Cardiac muscle cell (in vitro differentiated cells and primary cell): ENCODE measurements around the gene SRPK2. TPM values are rescaled to one million over a fixed set of nuclear protein-coding genes. Genes with fewer than 3 reads are reported as not detected.
A peak's percentile ranks its signal among the peaks of the same experiment; 100 is the strongest.

Source experiments
- DNase-seq, 2 donors: peaks; one replicate each; pipeline versions ENCODE4 v3.0.0 to v3.0.0-alpha.2; 2010 to 2017; ENCODE audit warnings: low read depth in 1 of 2, low spot score in 1 of 2
- H3K27ac ChIP-seq: fragments of 200-600 bp; sonication (generic); 2 replicates; pipeline ENCODE4 v1.5.1; 2016
- H3K27me3 ChIP-seq: fragments of 200-600 bp; sonication (generic); 2 replicates; pipeline ENCODE4 v1.6.0; 2016; ENCODE audit warnings: control low read depth
- H3K36me3 ChIP-seq: fragments of 200-600 bp; sonication (generic); 2 replicates; pipeline ENCODE4 v1.5.1; 2016; ENCODE audit warnings: control low read depth
- H3K4me1 ChIP-seq: fragments of 200-600 bp; sonication (generic); 2 replicates; pipeline ENCODE4 v1.8.1; 2017; ENCODE audit warnings: low read depth, mild to moderate bottlenecking, mixed run types
- H3K4me3 ChIP-seq: fragments of 200-600 bp; sonication (generic); 2 replicates; pipeline ENCODE4 v1.5.1; 2016; ENCODE audit warnings: mild to moderate bottlenecking
- H3K9me3 ChIP-seq: fragments of 200-600 bp; sonication (generic); 2 replicates; pipeline ENCODE4 v1.5.1; 2017; ENCODE audit warnings: low read depth, mild to moderate bottlenecking, control low read depth
- polyA plus RNA-seq: library from polyadenylated mRNA; unstranded; fragments of >200 nt; fragmentation: Nextera tagmentation; extraction: Ambion mirVana; gene quantifications from 2 replicates; pipeline ENCODE4 v1.2.1, GENCODE V29; 2016
- total RNA-seq: library from RNA; depleted of rRNA; stranded (reverse); fragments of >200 nt; gene quantifications from 2 replicates; pipeline ENCODE4 v1.2.3, GENCODE V29; 2016
- TF ChIP-seq, protein P1 (sequence below): IDR thresholded peaks from 2 replicates; pipeline ENCODE4 v1.5.1; 2012; ENCODE audit warnings: low read depth, mild to moderate bottlenecking, low read length

Gene SRPK2
- total and polyA plus RNA-seq, 2 experiments from 2014 or later, result 35.4 to 37.1 TPM

DNA sequence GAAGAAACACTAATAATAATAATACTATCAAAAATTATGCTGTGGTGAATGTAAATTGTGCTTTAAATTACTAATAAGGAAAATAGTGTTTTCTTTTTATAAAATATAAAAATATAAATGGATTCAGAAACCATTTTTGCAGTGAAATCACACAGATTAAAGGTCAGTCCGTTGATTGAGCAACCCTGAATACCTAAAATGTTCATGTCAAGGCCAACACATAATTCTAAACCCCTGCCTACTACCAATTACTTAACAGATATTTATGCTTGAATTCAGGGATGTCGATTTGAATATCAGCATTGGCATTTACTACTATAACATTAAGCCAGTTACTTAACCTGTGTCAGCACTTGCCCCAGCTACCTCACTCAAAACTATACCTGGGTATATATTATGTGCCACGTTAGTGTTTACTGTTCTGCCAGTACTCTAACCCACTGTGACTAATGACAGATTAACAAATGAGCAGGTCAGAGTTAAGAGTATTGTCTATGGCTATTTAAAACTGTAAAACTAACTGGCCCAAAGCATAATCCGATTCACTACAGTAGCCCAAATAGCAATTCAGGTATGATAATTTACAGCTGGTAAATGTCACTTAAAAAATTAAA, 209.7 kb downstream of the SRPK2 start:
- Histone ChIP-seq H3K36me3 (no peaks in the 10 kb centered on the region), H3K4me1 (no peaks in the 10 kb centered on the region)
- TF ChIP-seq, protein P1, sequence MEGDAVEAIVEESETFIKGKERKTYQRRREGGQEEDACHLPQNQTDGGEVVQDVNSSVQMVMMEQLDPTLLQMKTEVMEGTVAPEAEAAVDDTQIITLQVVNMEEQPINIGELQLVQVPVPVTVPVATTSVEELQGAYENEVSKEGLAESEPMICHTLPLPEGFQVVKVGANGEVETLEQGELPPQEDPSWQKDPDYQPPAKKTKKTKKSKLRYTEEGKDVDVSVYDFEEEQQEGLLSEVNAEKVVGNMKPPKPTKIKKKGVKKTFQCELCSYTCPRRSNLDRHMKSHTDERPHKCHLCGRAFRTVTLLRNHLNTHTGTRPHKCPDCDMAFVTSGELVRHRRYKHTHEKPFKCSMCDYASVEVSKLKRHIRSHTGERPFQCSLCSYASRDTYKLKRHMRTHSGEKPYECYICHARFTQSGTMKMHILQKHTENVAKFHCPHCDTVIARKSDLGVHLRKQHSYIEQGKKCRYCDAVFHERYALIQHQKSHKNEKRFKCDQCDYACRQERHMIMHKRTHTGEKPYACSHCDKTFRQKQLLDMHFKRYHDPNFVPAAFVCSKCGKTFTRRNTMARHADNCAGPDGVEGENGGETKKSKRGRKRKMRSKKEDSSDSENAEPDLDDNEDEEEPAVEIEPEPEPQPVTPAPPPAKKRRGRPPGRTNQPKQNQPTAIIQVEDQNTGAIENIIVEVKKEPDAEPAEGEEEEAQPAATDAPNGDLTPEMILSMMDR, result no peak

DNA sequence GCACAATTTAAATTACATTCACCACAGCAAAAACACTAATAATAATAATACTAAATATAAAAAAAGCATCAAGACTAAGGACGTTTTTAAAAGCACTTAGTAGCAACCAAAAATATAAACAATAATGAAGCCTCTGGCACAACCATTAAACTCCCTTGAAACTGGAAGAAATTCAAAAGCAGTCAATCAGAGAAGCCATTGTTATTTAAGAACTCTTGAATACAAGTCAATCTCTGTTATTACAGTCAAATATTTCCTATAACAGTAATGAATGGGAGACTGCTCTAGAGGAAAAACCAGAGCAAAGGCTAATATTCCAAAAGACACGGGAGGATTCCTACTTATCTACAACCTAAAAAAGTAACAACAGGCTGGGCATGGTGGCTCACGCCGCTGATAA, 210.5 kb downstream of the SRPK2 start:
- H3K4me1 ChIP-seq, result no peaks in the 10 kb centered on the region
- no peaks in the 10 kb centered on the region for H3K9me3 ChIP-seq
- TF ChIP-seq, protein P1, result no peak
- no peak overlapping the region for H3K4me3 ChIP-seq
- no peak overlapping the region for H3K27ac ChIP-seq
- no peaks in the 10 kb centered on the region for H3K36me3 ChIP-seq
- no peaks in the 10 kb centered on the region for H3K27me3 ChIP-seq
- DNase-seq, result no peak

More for the DNA sequence above, 209.7 kb downstream of the SRPK2 start:
- H3K4me3 ChIP-seq, result no peak overlapping the region
- no peak overlapping the region for H3K27ac ChIP-seq
- DNase-seq, result peak in 1 of 2 donors; percentile 3
- no peaks in the 10 kb centered on the region for H3K27me3 ChIP-seq
- H3K9me3 ChIP-seq, result no peaks in the 10 kb centered on the region

DNA sequence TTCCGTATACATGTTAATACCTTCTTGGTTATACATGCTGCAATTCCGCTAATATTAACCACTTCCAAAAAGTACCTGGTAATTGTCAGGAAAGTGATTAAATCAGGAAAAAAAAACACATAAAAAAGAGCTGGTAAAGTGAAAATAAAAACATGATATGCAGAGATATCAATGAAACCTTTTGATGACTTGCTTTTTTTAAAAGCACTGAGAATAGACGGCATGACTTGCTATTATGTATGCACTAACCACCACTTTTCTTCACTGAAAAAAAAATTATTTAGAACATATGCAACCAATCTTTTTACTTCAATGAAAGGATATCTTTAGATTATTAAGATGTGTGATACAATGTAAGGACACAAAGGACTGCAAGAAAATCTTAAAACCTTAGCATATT, 211.7 kb downstream of the SRPK2 start:
- no peak for DNase-seq
- no peaks in the 10 kb centered on the region for H3K9me3 ChIP-seq
- TF ChIP-seq, protein P1, result no peak
- H3K4me3 ChIP-seq, result no peak overlapping the region
- no peak overlapping the region for H3K27ac ChIP-seq
- no peaks in the 10 kb centered on the region for H3K36me3 ChIP-seq
- H3K27me3 ChIP-seq, result no peaks in the 10 kb centered on the region
- no peaks in the 10 kb centered on the region for H3K4me1 ChIP-seq

DNA sequence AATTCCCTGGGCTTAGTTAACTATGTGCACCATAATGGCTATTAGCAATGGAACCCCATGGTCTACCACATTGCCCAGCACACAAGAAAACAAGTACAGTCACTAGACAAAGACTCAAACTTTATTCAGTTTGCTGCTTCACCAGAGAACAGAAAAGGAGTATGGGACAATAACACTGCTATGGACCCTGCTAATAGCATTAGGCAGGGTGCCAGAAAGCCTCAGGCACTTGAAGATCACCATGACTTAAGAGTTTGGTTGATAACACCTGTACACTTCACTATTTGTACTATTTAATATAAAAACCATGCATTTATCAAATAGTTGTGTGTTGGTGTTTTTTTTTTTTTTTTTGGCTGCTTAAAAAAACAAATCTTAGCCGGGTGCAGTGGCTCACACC, 215.1 kb downstream of the SRPK2 start:
- Histone ChIP-seq H3K27ac (no peak overlapping the region), H3K4me1 (no peaks in the 10 kb centered on the region), H3K9me3 (no peaks in the 10 kb centered on the region), H3K36me3 (no peaks in the 10 kb centered on the region), H3K4me3 (no peak overlapping the region), H3K27me3 (no peaks in the 10 kb centered on the region)
- no peak for DNase-seq
- TF ChIP-seq, protein P1, result no peak

DNA sequence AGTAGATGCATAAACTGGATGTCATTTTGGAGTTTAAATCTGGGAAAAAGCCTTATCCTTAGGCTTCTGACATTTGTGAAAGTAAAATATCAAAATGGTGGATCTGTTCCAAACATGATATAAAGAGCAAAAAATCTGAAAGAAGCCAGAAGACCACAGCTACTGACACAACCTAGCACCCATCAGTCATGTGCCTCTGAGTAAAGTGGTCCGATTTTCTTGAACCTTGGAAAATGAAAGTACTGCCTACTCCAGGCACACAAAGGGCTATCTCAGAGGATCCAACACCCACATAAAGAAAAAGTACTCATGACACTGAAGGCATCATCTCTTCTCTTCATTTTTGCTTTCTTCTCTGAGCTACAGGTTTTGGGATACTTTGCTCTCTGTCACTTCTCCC, 224.0 kb downstream of the SRPK2 start:
- no peak overlapping the region for H3K4me3 ChIP-seq
- no peak overlapping the region for H3K27ac ChIP-seq
- no peaks in the 10 kb centered on the region for H3K27me3 ChIP-seq
- no peak for DNase-seq
- peaks cover 18% of the 10 kb centered on the region for H3K36me3 ChIP-seq
- H3K4me1 ChIP-seq, result no peaks in the 10 kb centered on the region
- TF ChIP-seq, protein P1, result no peak
- H3K9me3 ChIP-seq, result no peaks in the 10 kb centered on the region
